ENCODE results near the gene MRC2.

MRC2 gene

GRCh38 chr17:62676952-62677596, 49.6 kb downstream of the MRC2 start:
- Histone ChIP-seq H2AFZ (ENCODE audit: low read depth, low read length, severe bottlenecking) (no peak overlapping the region), H3K27ac (ENCODE audit: low read depth, low read length) (no peak overlapping the region), H3K4me3 (ENCODE audit: insufficient read depth, low read length, poor library complexity, severe bottlenecking) (no peak overlapping the region), H4K20me1 (ENCODE audit: low read depth, low read length) (no peaks in the 10 kb centered on the region), H3K9ac (ENCODE audit: low read length) (no peak overlapping the region), H3K27me3 (ENCODE audit: low read length) (no peaks in the 10 kb centered on the region), H3K4me2 (ENCODE audit: low read depth, low read length, poor library complexity, severe bottlenecking) (no peak overlapping the region), H3K79me2 (ENCODE audit: insufficient read depth, low read length) (no peaks in the 10 kb centered on the region), H3K9me3 (ENCODE audit: insufficient read depth, low read length) (no peaks in the 10 kb centered on the region), H3K36me3 (ENCODE audit: low read length) (no peaks in the 10 kb centered on the region), H3K9me2 (replicated peaks; ENCODE audit: insufficient read depth, low read length) (no peaks in the 10 kb centered on the region), H3F3A (ENCODE audit: insufficient read depth) (no peaks in the 10 kb centered on the region)
- TF ChIP-seq, protein P1, sequence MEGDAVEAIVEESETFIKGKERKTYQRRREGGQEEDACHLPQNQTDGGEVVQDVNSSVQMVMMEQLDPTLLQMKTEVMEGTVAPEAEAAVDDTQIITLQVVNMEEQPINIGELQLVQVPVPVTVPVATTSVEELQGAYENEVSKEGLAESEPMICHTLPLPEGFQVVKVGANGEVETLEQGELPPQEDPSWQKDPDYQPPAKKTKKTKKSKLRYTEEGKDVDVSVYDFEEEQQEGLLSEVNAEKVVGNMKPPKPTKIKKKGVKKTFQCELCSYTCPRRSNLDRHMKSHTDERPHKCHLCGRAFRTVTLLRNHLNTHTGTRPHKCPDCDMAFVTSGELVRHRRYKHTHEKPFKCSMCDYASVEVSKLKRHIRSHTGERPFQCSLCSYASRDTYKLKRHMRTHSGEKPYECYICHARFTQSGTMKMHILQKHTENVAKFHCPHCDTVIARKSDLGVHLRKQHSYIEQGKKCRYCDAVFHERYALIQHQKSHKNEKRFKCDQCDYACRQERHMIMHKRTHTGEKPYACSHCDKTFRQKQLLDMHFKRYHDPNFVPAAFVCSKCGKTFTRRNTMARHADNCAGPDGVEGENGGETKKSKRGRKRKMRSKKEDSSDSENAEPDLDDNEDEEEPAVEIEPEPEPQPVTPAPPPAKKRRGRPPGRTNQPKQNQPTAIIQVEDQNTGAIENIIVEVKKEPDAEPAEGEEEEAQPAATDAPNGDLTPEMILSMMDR (IDR thresholded peaks at IDR 0.05; ENCODE audit: insufficient read depth, low read length, poor library complexity, severe bottlenecking), result no peak
- no peak for TF ChIP-seq EZH2phosphoT487 (conservative IDR thresholded peaks at IDR 0.05; ENCODE audit: low read length)

DNA sequence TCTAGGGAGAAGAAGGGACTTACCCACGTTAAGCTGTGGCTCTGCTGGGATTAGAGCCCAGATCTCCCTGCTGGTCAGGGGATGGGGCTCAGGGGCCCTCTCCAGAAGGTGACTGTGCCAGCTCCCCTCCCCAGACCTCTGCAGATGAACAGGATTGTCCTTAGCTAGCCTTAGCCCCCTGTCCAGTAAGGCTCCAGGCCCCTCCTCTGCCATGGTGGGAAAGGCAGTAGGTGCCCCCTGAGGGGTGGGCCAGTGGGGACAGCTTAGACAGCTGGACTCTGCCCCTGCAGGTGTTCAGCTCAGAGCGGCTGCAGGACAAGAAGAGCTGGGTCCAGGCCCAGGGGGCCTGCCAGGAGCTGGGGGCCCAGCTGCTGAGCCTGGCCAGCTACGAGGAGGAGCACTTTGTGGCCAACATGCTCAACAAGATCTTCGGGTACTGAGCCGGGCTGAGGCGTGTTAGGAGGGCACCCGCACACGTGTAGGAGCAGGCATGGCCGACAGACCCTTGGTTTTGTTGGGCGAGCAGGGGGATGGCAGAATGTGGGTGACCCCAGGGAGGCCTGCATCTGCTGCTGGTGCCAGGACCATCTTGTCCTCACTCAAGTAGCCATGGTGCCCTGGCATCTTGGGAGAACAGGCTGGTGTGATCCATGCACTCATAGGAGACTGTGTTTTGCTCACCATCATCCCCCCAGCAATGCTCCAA, 50.9 kb downstream of the MRC2 start:
- H3K9me2 ChIP-seq (replicated peaks; ENCODE audit: insufficient read depth, low read length), result no peaks in the 10 kb centered on the region
- no peak overlapping the region for H3K4me3 ChIP-seq (ENCODE audit: insufficient read depth, low read length, poor library complexity, severe bottlenecking)
- H3K9ac ChIP-seq (ENCODE audit: low read length), result no peak overlapping the region
- TF ChIP-seq, protein P1 (IDR thresholded peaks at IDR 0.05; ENCODE audit: insufficient read depth, low read length, poor library complexity, severe bottlenecking), result no peak
- no peak for TF ChIP-seq EZH2phosphoT487 (conservative IDR thresholded peaks at IDR 0.05; ENCODE audit: low read length)
- no peaks in the 10 kb centered on the region for H3F3A ChIP-seq (ENCODE audit: insufficient read depth)
- H4K20me1 ChIP-seq (ENCODE audit: low read depth, low read length), result no peaks in the 10 kb centered on the region
- H3K9me3 ChIP-seq (ENCODE audit: insufficient read depth, low read length), result no peaks in the 10 kb centered on the region
- no peaks in the 10 kb centered on the region for H3K79me2 ChIP-seq (ENCODE audit: insufficient read depth, low read length)
- no peak overlapping the region for H3K27ac ChIP-seq (ENCODE audit: low read depth, low read length)
- no peaks in the 10 kb centered on the region for H3K36me3 ChIP-seq (ENCODE audit: low read length)
- no peaks in the 10 kb centered on the region for H3K27me3 ChIP-seq (ENCODE audit: low read length)
- no peak overlapping the region for H2AFZ ChIP-seq (ENCODE audit: low read depth, low read length, severe bottlenecking)
- no peak overlapping the region for H3K4me2 ChIP-seq (ENCODE audit: low read depth, low read length, poor library complexity, severe bottlenecking)

DNA sequence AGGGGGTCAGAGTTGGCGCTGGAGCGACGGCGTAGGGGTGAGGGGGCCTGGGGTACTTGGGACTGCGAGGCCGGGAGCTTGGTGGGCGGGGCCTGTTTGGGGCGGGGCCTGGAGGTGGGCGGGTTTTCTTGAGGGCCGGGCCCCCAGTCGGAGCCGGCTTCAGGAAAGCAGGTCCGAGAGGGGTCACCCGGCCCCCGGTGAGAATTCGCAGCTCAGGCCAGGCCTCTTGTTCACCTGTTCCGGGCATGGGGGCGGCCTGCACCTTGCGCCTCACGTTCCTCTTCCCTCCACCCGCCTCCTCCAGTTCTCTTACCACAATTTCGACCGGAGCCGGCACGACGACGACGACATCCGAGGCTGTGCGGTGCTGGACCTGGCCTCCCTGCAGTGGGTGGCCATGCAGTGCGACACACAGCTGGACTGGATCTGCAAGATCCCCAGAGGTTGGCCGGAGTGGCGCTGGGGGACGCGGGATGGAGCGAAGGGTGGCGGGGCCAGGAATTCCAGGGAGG, 52.5 kb downstream of the MRC2 start:
- no peaks in the 10 kb centered on the region for H3K27me3 ChIP-seq (ENCODE audit: low read length)
- H4K20me1 ChIP-seq (ENCODE audit: low read depth, low read length), result no peaks in the 10 kb centered on the region
- TF ChIP-seq EZH2phosphoT487 (conservative IDR thresholded peaks at IDR 0.05; ENCODE audit: low read length), result no peak
- TF ChIP-seq, protein P1 (IDR thresholded peaks at IDR 0.05; ENCODE audit: insufficient read depth, low read length, poor library complexity, severe bottlenecking), result no peak
- no peak overlapping the region for H3K4me2 ChIP-seq (ENCODE audit: low read depth, low read length, poor library complexity, severe bottlenecking)
- no peak overlapping the region for H2AFZ ChIP-seq (ENCODE audit: low read depth, low read length, severe bottlenecking)
- no peak overlapping the region for H3K27ac ChIP-seq (ENCODE audit: low read depth, low read length)
- no peaks in the 10 kb centered on the region for H3K36me3 ChIP-seq (ENCODE audit: low read length)
- H3F3A ChIP-seq (ENCODE audit: insufficient read depth), result no peaks in the 10 kb centered on the region
- no peaks in the 10 kb centered on the region for H3K9me2 ChIP-seq (replicated peaks; ENCODE audit: insufficient read depth, low read length)
- no peak overlapping the region for H3K9ac ChIP-seq (ENCODE audit: low read length)
- H3K4me3 ChIP-seq (ENCODE audit: insufficient read depth, low read length, poor library complexity, severe bottlenecking), result no peak overlapping the region
- no peaks in the 10 kb centered on the region for H3K9me3 ChIP-seq (ENCODE audit: insufficient read depth, low read length)
- no peaks in the 10 kb centered on the region for H3K79me2 ChIP-seq (ENCODE audit: insufficient read depth, low read length)
